ENCODE data around the gene ANKFY1.

DNA sequence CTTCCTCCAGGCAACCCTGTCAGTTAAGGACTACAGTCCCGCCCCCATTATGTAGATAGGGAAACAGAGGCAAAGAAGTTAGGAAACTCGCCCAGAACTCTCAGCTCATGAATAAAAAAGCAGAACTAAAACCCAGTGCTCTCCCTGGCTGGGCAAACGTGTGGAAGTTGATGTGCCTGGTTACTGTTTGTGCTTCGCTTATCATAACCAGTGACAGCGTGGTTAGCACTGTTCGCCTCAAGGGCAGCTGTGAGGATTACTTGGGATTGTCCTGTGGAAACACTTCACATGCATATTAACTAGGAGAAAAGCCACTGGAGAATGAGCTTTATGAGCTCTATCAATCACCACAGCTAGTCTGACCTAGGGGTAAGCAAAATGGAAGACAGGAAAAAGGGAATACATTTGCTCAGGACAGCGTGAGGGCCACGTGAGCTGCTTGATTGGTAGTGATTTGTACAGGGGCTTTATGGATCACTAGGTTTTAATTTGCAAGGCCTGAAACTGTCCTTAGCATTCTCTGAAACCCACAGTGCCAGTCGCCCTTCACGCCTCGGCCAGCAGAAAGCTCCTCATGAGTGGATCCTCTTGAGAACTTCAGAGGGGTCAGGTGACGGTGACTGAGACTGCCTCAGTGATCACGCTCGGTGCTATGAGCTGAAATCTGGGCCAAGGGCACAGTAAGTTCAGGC lies 100.9 kb downstream of the ANKFY1 start:
- TF ChIP-seq, protein P1, sequence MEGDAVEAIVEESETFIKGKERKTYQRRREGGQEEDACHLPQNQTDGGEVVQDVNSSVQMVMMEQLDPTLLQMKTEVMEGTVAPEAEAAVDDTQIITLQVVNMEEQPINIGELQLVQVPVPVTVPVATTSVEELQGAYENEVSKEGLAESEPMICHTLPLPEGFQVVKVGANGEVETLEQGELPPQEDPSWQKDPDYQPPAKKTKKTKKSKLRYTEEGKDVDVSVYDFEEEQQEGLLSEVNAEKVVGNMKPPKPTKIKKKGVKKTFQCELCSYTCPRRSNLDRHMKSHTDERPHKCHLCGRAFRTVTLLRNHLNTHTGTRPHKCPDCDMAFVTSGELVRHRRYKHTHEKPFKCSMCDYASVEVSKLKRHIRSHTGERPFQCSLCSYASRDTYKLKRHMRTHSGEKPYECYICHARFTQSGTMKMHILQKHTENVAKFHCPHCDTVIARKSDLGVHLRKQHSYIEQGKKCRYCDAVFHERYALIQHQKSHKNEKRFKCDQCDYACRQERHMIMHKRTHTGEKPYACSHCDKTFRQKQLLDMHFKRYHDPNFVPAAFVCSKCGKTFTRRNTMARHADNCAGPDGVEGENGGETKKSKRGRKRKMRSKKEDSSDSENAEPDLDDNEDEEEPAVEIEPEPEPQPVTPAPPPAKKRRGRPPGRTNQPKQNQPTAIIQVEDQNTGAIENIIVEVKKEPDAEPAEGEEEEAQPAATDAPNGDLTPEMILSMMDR (IDR thresholded peaks at IDR 0.05; ENCODE audit: extremely low read depth in 1 of 2, insufficient read depth in 1 of 2, low read depth in 1 of 2, low read length in 2 of 2), result no peak
- TF ChIP-seq POLR2AphosphoS5 (IDR thresholded peaks at IDR 0.05; ENCODE audit: insufficient read depth, low read depth, low read length), result no peak
- TF ChIP-seq MYC (IDR thresholded peaks at IDR 0.05; ENCODE audit: low read depth, low read length), result no peak
- no peak for TF ChIP-seq EZH2 (IDR thresholded peaks at IDR 0.05; ENCODE audit: borderline replicate concordance, low read depth, low read length, severe bottlenecking)
- no peak for TF ChIP-seq JUN (IDR thresholded peaks at IDR 0.05; ENCODE audit: borderline replicate concordance, insufficient read depth, insufficient read length, low read depth)
- TF ChIP-seq, protein P2, sequence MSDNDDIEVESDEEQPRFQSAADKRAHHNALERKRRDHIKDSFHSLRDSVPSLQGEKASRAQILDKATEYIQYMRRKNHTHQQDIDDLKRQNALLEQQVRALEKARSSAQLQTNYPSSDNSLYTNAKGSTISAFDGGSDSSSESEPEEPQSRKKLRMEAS (IDR thresholded peaks at IDR 0.05; ENCODE audit: insufficient read depth, insufficient read length), result no peak
- TF ChIP-seq POLR2A (IDR thresholded peaks at IDR 0.05; ENCODE audit: low read depth, low read length), result no peak

Measured in endothelial cell of umbilical vein (primary cell).